ENCODE measurements around the gene HIRA.

The HIRA gene

GRCh38 chr22:19430890-19431541, 517 bp downstream of the HIRA start:
- Histone ChIP-seq H3K9me3 (no peaks in the 10 kb centered on the region), H3K4me3 (ENCODE audit: low read depth, low read length) (peak overlapping the region; percentile 99), H3K27me3 (no peaks in the 10 kb centered on the region), H3K4me1 (0 out of 2 replicates have a peak, but pooled peaks cover 4% of the 10 kb centered on the region), H3K36me3 (peaks cover 20% of the 10 kb centered on the region)
- peak; percentile 34 for TF ChIP-seq CTCF (IDR thresholded peaks at IDR 0.05; ENCODE audit: low read depth, low read length)
- DNase-seq = peak; percentile 30

- DNase-seq = peak; percentile 53
- Histone ChIP-seq H3K27me3 (no peaks in the 10 kb centered on the region), H3K4me1 (0 out of 2 replicates have a peak, but pooled peaks cover 4% of the 10 kb centered on the region), H3K4me3 (ENCODE audit: low read depth, low read length) (peak overlapping the region; percentile 99), H3K36me3 (peaks cover 16% of the 10 kb centered on the region), H3K9me3 (no peaks in the 10 kb centered on the region)
- no peak for TF ChIP-seq CTCF (IDR thresholded peaks at IDR 0.05; ENCODE audit: low read depth, low read length)
These were observed 1.3 kb downstream of the HIRA start for GRCh38 chr22:19429950-19430889.

- DNase-seq = no peak
- Histone ChIP-seq H3K4me3 (ENCODE audit: low read depth, low read length) (no peak overlapping the region), H3K36me3 (peaks cover 18% of the 10 kb centered on the region), H3K27me3 (no peaks in the 10 kb centered on the region), H3K9me3 (no peaks in the 10 kb centered on the region), H3K4me1 (no peaks in the 10 kb centered on the region)
- no peak for TF ChIP-seq CTCF (IDR thresholded peaks at IDR 0.05; ENCODE audit: low read depth, low read length)
These were observed 7.4 kb downstream of the HIRA start for GRCh38 chr22:19424186-19424500.

GRCh38 chr22:19422440-19423301, 8.9 kb downstream of the HIRA start:
- no peaks in the 10 kb centered on the region for H3K27me3 ChIP-seq
- no peak overlapping the region for H3K4me3 ChIP-seq (ENCODE audit: low read depth, low read length)
- H3K4me1 ChIP-seq = no peaks in the 10 kb centered on the region
- peaks cover 14% of the 10 kb centered on the region for H3K36me3 ChIP-seq
- DNase-seq = no peak
- TF ChIP-seq CTCF (IDR thresholded peaks at IDR 0.05; ENCODE audit: low read depth, low read length) = no peak
- H3K9me3 ChIP-seq = no peaks in the 10 kb centered on the region

- no peaks in the 10 kb centered on the region for H3K27me3 ChIP-seq
- H3K4me1 ChIP-seq = no peaks in the 10 kb centered on the region
- peaks cover 15% of the 10 kb centered on the region for H3K36me3 ChIP-seq
- H3K9me3 ChIP-seq = no peaks in the 10 kb centered on the region
- H3K4me3 ChIP-seq (ENCODE audit: low read depth, low read length) = no peak overlapping the region
- TF ChIP-seq CTCF (IDR thresholded peaks at IDR 0.05; ENCODE audit: low read depth, low read length) = no peak
- DNase-seq = no peak
These were observed 11.2 kb downstream of the HIRA start for GRCh38 chr22:19420321-19420720.
